Uterus (tissue), 4 donors: ENCODE measurements around the gene BHMT. TPM values are rescaled to one million over a fixed set of nuclear protein-coding genes. Genes with fewer than 3 reads are reported as not detected.

Experiments
- DNase-seq, 2 donors: peaks; one replicate each; pipeline ENCODE4 v3.0.0-alpha.2; 2019 to 2020
- H3K27ac ChIP-seq, 2 donors: fragments of 200-600 bp; sonication (generic); 1 replicate in 1 of 2; 2 replicates in 1 of 2; pipeline ENCODE4 v1.5.1; 2016 to 2018
- H3K27me3 ChIP-seq, 2 donors: fragments of 200-600 bp; sonication (generic); one replicate each; pipeline ENCODE4 v1.5.1; 2018 to 2019; ENCODE audit warnings: control low read depth in 1 of 2
- H3K36me3 ChIP-seq, 2 donors: fragments of 200-600 bp; sonication (generic); one replicate each; pipeline ENCODE4 v1.5.1; 2019; ENCODE audit warnings: control low read depth in 1 of 2
- H3K4me1 ChIP-seq, 2 donors: fragments of 200-600 bp; sonication (generic); one replicate each; pipeline ENCODE4 v1.5.1; 2018 to 2019; ENCODE audit warnings: control low read depth in 1 of 2
- H3K4me3 ChIP-seq, 2 donors: fragments of 200-600 bp; sonication (generic); 1 replicate in 1 of 2; 2 replicates in 1 of 2; pipeline ENCODE4 v1.5.1; 2018 to 2019; ENCODE audit warnings: mild to moderate bottlenecking in 1 of 2
- H3K9me3 ChIP-seq, 2 donors: fragments of 200-600 bp; sonication (generic); one replicate each; pipeline ENCODE4 v1.5.1; 2019; ENCODE audit warnings: control low read depth in 1 of 2
- POLR2A ChIP-seq, 2 donors: fragments of 450-650 bp; IDR thresholded peaks; one replicate each; pipeline ENCODE4 v1.6.1; 2016; ENCODE audit warnings: antibody characterized with exemption in 2 of 2, mild to moderate bottlenecking in 1 of 2, moderate library complexity in 1 of 2
- intact Hi-C: fragments of 100-400 bp; cut with DNase I; formaldehyde crosslinking; loops from one replicate; pipeline ENCODE4 v1.15.1; 2023; ENCODE audit warnings: low total_unique reads
- total RNA-seq, 4 donors: library from RNA; depleted of rRNA in 3 of 4; stranded (reverse); fragments of >200 nt in 3 of 4; gene quantifications; one replicate each; pipeline versions ENCODE4 v1.1.0 to v1.2.4, GENCODE V29; 2014 to 2023
- TF ChIP-seq, protein P1 (sequence below), 4 experiments: fragments of 200-600 bp in 2 of 4; fragments of 450-650 bp in 2 of 4; sonication (generic) in 2 of 4; IDR thresholded peaks; one replicate each; pipeline ENCODE4 v1.5.1; 2016 to 2019; ENCODE audit warnings: antibody characterized with exemption in 4 of 4, mild to moderate bottlenecking in 2 of 4, moderate library complexity in 1 of 4
- donor health status: DM: yes; HTN: yes; CAD: no.

The BHMT gene
- total RNA-seq, 4 donors from 2014 or later, result 0.34 to 0.48 TPM; not detected in 2

DNA sequence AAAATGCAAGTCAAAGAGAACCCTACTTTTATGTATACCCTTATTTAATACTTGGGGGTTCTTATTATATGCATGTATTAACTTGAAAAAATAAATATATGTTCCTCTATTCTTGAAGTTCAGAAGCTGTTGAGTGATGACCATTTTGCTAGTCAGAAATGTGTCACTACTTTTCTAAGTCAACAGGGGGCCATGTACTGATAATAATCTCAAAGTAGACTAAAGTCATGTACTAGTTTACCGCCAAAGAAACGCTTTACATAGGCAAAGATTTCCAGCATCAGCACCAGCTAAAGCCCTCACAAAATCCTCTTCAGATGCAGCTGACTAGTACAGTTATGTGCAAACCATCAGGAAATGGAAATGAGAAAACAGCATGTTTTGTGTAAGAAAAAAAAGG is 5.7 kb upstream of the BHMT start:
- Histone ChIP-seq H3K36me3 (no peaks in the 10 kb centered on the region), H3K4me1 (no peaks in the 10 kb centered on the region), H3K27me3 (no peaks in the 10 kb centered on the region), H3K27ac (no peak overlapping the region), H3K9me3 (no peaks in the 10 kb centered on the region), H3K4me3 (no peak overlapping the region)
- DNase-seq, result no peak
- TF ChIP-seq, protein P1, sequence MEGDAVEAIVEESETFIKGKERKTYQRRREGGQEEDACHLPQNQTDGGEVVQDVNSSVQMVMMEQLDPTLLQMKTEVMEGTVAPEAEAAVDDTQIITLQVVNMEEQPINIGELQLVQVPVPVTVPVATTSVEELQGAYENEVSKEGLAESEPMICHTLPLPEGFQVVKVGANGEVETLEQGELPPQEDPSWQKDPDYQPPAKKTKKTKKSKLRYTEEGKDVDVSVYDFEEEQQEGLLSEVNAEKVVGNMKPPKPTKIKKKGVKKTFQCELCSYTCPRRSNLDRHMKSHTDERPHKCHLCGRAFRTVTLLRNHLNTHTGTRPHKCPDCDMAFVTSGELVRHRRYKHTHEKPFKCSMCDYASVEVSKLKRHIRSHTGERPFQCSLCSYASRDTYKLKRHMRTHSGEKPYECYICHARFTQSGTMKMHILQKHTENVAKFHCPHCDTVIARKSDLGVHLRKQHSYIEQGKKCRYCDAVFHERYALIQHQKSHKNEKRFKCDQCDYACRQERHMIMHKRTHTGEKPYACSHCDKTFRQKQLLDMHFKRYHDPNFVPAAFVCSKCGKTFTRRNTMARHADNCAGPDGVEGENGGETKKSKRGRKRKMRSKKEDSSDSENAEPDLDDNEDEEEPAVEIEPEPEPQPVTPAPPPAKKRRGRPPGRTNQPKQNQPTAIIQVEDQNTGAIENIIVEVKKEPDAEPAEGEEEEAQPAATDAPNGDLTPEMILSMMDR (IDR thresholded peaks at IDR 0.05), result no peak
- TF ChIP-seq POLR2A (IDR thresholded peaks at IDR 0.05), result no peak
- intact Hi-C loops, result no loop called here

DNA sequence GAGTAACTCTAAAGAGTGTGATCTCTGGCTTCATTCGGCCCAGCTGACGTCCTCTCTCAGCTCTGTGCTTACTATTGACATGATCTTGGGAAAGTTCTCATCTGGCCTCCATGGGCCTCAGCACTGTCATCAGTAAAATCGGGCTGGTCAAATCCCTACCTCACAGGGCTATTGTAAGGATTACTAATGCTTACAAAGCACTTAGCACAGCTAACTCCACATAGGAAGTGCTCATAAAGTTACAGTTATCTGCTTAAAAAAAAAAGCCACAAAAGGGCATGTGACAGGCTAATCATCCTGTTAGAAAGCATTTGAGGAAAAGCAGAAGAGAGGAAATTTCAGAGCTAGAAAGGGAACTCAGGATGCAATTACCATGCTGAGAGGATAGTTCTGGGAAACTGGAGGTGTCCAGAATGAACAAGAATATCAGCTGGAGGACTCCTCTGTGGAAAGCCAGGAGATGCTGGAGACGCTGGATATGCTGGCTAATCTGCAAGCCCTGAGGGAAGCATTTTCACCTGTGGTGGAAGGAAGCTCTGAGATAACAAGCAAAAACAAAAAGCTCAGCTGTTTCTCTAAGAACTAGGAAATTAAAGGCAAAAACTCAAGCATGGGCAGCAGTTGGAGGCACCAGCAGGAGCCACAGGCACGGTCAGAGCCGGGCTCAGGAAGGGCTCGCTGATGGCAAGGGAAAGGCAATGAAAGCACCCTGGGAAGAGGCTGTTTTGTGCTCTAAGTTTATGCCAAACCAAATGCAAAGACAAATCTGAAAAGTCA is 4.4 kb upstream of the BHMT start:
- H3K27ac ChIP-seq, result no peak overlapping the region
- TF ChIP-seq POLR2A (IDR thresholded peaks at IDR 0.05), result no peak
- TF ChIP-seq, protein P1 (IDR thresholded peaks at IDR 0.05), result no peak
- H3K4me1 ChIP-seq, result no peaks in the 10 kb centered on the region
- H3K9me3 ChIP-seq, result no peaks in the 10 kb centered on the region
- no peak overlapping the region for H3K4me3 ChIP-seq
- H3K36me3 ChIP-seq, result no peaks in the 10 kb centered on the region
- no peak for DNase-seq
- no peaks in the 10 kb centered on the region for H3K27me3 ChIP-seq
- intact Hi-C loops, result no loop called here

DNA sequence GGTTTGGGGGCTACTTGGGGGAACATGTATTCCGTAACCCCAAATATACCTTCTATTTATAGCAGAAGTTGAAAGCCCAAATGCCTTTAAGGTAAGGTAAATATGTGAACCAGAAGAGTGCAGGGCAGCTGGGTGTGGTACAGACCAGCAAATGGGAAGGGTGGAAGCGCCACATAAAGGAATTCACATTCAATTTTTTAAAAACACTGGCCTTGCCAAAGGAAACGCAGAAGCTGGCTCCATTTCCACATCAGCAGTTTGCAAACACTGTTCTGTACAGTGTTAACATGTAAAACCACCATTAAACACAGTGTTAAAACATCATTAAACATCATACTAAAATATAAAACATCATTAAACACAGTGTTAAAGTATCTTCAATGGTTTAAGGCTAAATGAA is 3.5 kb upstream of the BHMT start:
- DNase-seq, result no peak
- H3K36me3 ChIP-seq, result no peaks in the 10 kb centered on the region
- H3K27me3 ChIP-seq, result no peaks in the 10 kb centered on the region
- H3K9me3 ChIP-seq, result no peaks in the 10 kb centered on the region
- H3K4me1 ChIP-seq, result no peaks in the 10 kb centered on the region
- intact Hi-C loops, result no loop called here
- H3K27ac ChIP-seq, result no peak overlapping the region
- no peak overlapping the region for H3K4me3 ChIP-seq
- TF ChIP-seq, protein P1 (IDR thresholded peaks at IDR 0.05), result no peak
- TF ChIP-seq POLR2A (IDR thresholded peaks at IDR 0.05), result no peak

DNA sequence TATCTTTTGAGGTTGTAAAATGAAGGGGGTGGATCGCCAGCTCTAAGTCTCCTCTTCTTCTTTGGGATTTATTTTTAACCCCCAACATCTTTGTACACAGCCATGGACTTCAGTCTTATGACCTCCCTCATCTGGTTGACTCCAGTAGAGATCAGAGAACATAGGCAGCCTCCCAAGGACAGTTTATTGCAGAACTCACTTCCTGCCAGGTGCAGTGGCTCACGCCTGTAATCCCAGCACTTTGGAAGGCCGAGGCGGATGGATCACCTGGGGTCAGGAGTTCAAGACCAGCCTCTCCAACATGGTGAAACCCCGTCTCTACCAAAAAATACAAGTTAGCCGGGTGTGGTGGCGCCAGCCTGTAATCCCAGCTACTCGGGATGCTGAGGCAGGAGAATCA is 2.8 kb upstream of the BHMT start:
- Histone ChIP-seq H3K27ac (no peak overlapping the region), H3K36me3 (no peaks in the 10 kb centered on the region), H3K9me3 (no peaks in the 10 kb centered on the region), H3K4me1 (no peaks in the 10 kb centered on the region), H3K4me3 (no peak overlapping the region), H3K27me3 (no peaks in the 10 kb centered on the region)
- no peak for DNase-seq
- intact Hi-C loops, result no loop called here
- no peak for TF ChIP-seq POLR2A (IDR thresholded peaks at IDR 0.05)
- TF ChIP-seq, protein P1 (IDR thresholded peaks at IDR 0.05), result no peak

DNA sequence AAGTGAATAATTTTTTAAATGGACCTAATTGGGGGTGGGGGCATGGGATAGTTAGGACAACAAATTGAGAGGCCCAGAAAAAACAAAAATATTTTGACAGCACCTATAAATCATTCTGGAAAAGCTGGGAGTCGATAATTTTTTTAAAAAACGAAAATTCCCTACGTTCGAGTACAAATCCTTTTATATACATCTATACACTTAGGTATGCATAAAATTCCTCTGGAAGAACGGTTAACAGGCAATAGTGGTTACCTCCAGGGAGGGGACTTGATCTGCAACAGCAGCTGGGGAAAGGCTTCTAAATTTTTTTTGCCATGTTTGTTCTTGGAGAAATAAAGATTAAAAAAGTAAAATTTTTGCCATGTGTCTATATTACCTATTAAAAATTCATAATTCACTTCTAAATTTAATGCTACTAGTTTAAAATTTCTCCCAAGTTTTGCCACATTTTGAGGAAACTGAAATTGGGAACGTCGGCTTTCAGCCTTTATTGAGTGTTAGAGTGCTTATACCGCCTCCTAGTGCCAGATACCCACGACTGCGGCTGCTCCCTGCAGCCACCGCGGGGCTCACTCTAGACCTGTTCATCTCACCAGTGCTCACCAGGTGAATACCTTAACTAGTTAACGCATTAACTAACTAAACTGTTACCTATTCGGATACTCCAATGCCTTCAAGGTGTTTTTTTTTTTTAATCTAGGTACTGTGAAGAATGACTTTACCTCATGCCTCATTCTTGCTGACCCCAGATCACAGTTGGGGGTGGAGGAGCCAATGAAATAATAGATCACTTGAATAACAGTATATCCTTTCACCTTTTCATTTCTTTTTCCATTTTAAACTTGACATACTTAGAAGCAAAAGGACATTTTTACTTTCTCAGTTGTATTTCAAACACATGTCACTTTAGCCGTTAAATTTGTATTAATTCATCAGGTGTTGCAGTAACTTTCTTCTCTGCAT is 1.8 kb upstream of the BHMT start:
- no peaks in the 10 kb centered on the region for H3K27me3 ChIP-seq
- TF ChIP-seq, protein P1 (IDR thresholded peaks at IDR 0.05), result no peak
- no peak for TF ChIP-seq POLR2A (IDR thresholded peaks at IDR 0.05)
- no peak overlapping the region for H3K27ac ChIP-seq
- intact Hi-C loops, result no loop called here
- no peaks in the 10 kb centered on the region for H3K4me1 ChIP-seq
- no peaks in the 10 kb centered on the region for H3K9me3 ChIP-seq
- DNase-seq, result no peak
- no peak overlapping the region for H3K4me3 ChIP-seq
- H3K36me3 ChIP-seq, result no peaks in the 10 kb centered on the region
